Nucleus accumbens (tissue), 56 donors: Measurements from ENCODE around the gene TRAFD1.
"Not testable (repeated sequence)": the region's sequence is repeated elsewhere in the genome, so short reads cannot be mapped to it uniquely, and the experiment has no call there.

ENCODE experiments used
- DNase-seq, 56 donors: peaks; one replicate each; lab custom pipeline; 2025; lab: John Stamatoyannopoulos, UW

TRAFD1 gene

DNA sequence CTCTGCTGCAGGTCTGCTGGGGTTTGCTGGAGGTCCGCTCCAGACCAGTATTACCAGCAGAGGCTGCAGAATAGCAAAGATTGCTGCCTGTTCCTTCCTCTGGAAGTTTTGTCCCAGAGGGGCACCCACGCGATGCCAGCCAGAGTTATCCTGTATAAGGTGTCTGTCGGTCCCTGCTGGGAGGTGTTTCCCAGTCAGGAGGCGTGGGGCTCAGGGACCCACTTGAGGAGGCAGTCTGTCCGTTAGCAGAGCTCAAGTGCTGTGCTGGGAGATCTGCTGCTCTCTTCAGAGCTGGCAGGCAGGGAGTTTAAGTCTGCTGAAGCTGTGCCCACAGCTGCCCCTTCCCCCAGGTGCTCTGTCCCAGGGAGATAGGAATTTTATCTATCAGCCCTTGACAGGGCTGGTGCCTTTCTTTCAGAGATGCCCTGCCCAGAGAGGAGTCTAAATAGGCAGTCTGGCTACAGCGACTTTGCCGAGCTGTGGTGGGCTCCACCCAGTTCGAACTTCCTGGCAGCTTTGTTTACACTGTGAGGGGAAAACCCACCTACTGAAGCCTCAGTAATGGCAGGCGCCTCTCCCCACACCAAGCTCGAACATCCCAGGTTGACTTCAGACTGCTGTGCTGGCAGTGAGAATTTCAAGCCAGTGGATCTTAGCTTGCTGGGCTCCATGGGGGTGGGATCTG lies 33.2 kb downstream of the TRAFD1 start:
- DNase-seq: not testable (repeated sequence)

GRCh38 chr12:112159146-112159541 lies 33.8 kb downstream of the TRAFD1 start:
- no peak for DNase-seq

- no peak for DNase-seq
Measured at GRCh38 chr12:112160611-112161010, 35.3 kb downstream of the TRAFD1 start.

- DNase-seq: no peak
Measured at GRCh38 chr12:112161711-112162110, 36.4 kb downstream of the TRAFD1 start.

DNA sequence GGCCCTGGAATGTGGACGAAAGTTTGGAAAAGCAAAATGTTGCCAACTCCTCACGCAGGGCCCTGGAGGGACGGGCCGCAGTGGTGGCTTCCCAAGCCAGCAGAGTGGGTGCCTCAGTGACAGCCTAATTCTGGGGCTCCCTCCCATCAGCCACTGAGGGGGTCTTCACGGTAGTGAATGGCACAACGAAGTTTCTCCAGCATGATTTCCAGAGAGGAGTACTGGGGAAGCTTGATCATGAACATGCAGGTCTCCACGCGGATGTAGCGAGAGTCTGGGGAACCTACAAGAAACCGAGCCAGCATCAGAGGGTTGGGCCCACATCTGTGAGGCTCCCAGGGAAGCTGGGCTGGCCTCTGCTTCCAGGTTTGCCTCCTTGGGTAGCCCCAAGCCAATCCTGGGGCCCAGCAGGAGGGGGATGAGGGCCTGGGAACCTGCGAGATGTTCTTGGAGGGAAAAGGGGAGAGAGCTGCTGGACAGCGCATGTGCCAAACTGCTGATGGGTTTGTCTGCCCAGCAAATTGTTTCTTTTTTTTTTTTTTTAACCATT lies 37.0 kb downstream of the TRAFD1 start:
- DNase-seq: no peak

- DNase-seq: no peak
Measured at GRCh38 chr12:112163056-112163455, 37.7 kb downstream of the TRAFD1 start.

DNA sequence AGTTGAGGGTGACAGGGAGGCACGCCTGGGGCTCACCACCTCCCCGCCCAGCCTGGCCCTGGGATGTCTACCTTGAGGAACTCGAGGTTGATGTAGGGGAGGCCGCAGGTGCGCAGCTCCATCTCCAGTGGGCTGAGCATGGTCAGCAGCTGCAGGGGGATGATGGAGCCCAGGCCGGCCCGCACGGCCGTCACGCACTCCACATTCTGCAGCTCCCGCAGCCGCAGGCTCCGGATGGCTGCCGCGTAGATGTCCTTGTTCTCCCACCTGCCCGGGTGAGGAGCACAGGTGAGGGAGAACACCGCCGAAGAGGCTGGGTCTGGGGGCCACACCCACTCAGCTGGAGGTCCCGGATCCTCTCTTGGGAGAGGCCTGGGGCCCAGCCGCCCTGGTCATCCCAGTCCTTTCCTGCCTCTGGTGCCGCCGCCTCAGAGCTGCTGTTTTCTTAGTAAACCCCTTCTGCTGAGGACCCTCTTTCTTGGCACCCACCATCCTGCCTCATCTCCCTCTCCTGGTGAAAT lies 38.2 kb downstream of the TRAFD1 start:
- no peak for DNase-seq

DNA sequence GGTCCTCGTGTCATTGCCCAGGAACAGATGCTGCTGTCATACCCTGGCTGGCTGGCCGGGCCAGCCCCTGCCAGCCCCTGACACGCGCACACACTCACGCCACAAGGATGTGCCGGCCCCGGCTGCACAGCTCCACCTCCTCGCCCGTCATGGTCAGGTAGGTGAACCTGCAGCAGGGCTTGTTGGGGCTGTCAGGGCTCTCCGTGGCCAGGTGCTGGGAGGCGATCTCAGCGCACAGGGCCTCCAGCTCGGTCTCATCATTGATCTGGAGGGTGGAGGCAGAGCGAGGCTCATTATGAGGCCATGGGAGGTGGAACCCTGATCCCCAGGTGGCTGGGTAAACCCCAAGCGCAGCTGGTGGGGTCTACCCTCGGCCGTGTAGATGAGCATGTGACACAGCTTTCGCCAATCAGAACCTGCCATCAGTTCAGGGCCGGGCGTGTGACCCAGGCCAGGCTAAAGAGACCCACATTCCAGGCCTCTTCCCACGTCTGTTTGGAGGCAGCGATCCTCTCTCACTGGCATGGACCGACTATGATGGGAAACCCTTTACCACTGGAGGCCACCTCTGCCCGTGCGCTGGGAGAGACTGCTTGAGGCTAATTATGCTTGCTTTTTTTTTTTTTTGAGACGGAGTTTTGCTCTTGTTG lies 38.8 kb downstream of the TRAFD1 start:
- no peak for DNase-seq

DNA sequence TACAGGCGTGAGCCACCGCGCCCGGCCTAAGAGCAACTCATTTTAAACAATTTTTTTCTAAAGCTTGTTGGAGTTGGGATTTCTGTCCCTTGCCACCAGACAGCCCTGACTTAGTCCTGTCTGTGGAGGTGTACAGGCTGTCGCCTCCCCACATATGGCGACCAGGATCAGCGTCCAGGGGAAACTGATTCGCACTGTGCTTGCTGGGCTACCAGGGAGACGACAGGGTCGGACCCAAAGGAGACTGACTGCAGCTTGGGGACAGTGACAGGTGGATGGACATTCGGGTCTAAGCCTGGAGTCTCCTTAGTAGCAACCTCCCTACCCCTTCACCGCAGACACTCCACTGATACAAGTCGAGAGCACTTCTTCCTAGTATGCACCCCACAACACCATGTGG lies 40.3 kb downstream of the TRAFD1 start:
- DNase-seq: no peak

GRCh38 chr12:112166051-112167015 lies 41.0 kb downstream of the TRAFD1 start:
- DNase-seq: no peak

DNA sequence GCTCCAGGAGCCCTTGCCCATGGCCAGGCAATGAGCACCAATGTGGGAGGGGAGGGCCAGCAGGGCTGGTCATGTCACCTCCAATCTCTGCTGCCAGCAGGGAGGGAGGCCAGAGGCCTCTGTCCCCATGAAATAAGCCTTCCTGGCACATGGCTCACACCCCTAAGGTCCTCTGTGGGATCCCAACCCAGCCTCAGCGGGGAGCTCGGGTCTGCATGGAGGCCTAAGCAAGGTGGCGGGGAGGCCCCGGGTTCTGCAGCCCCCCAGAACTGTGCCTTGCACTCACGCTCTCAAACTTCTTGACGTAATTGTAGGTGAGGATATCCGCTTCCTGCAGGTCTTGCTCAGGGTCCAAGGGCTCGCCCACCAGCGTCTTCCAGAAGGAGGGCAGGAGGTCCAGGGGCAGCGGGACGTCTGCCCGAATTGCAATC lies 41.7 kb downstream of the TRAFD1 start:
- DNase-seq: no peak

GRCh38 chr12:112167718-112168525 lies 42.6 kb downstream of the TRAFD1 start:
- no peak for DNase-seq

- DNase-seq: no peak
Measured at GRCh38 chr12:112168561-112168971, 43.2 kb downstream of the TRAFD1 start.

GRCh38 chr12:112169161-112169872 lies 44.0 kb downstream of the TRAFD1 start:
- no peak for DNase-seq

DNA sequence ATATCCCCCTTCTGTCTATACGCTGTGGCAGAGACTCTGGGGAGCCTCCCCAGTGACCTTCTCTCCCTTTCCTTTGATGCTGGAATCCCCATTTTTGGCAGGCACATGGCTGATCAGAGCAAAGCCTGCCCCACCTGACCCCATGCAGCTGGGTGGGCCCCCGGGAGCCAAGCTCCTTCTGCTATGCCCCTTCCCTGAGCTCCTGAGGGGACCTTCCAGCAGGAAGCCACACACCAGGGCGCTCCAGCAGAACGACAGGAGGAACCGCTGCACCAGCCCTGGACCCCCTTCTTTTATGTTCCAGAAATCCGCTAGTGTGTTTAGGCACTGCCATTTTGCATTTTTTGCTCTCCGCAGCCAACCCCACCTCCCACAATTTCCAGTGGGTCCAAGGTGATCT lies 44.6 kb downstream of the TRAFD1 start:
- DNase-seq: no peak

- peak in 1 of 56 donors; percentile 24 for DNase-seq
Measured at GRCh38 chr12:112170376-112170775, 45.0 kb downstream of the TRAFD1 start.

DNA sequence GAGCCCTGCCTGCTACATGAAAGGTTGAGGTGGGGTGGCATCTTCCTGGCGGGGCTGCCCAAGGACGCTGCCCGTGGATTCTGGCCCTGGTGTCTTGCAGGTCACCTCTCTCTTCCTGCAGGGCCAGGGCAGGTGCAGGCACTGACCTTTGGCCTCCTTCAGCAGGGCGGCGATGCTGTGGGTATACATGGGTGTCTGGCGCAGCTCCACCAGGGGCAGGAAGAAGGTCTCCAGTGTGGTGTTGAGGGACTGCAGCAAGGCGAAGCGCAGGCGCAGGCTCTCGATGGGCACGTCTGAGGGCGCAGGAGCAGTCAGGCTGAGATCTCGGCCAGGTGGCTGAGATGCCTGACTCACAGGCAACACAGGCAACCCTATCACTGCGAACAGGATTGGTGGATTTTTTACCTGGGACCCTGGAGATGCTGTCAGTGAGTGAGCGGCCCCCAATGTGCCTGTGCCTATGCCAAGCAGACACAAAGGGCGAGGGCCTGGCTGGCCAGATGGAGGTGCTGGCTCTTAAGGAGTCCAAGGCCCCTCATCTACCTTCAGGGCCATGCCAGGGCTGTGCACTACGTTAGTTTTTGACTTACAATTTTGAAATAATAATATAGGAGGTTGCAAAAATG lies 45.7 kb downstream of the TRAFD1 start:
- no peak for DNase-seq

GRCh38 chr12:112172556-112173324 lies 47.4 kb downstream of the TRAFD1 start:
- peak in 4 of 56 donors; percentile 8 to 26 (median 14) for DNase-seq
